Gastroesophageal sphincter (tissue), 4 donors: ENCODE measurements around the gene ARNT2. TPM values are rescaled to one million over a fixed set of nuclear protein-coding genes. Genes with fewer than 3 reads are reported as not detected.
A peak's percentile ranks its signal among the peaks of the same experiment; 100 is the strongest.

Source experiments
- ATAC-seq: fragments of 150-250 bp; one replicate; pipeline ENCODE4 v1.9.1; 2016; ENCODE audit warnings: mild to moderate bottlenecking, moderate library complexity
- H3K27ac ChIP-seq, 4 donors: fragments of 200-600 bp; sonication (generic) in 3 of 4; 1 replicate in 3 of 4; 2 replicates in 1 of 4; pipeline ENCODE4 v1.5.1; 2016 to 2019
- H3K27me3 ChIP-seq: fragments of 200-600 bp; sonication (generic); one replicate; pipeline ENCODE4 v1.5.1; 2019
- H3K36me3 ChIP-seq, 2 donors: fragments of 200-600 bp; sonication (generic); one replicate each; pipeline ENCODE4 v1.5.1; 2019; ENCODE audit warnings: control low read depth in 1 of 2
- H3K4me1 ChIP-seq, 3 donors: fragments of 200-600 bp; sonication (generic); 1 replicate in 2 of 3; 2 replicates in 1 of 3; pipeline ENCODE4 v1.5.1; 2016 to 2019; ENCODE audit warnings: control low read depth in 2 of 3
- H3K4me3 ChIP-seq, 2 donors: fragments of 200-600 bp; sonication (generic); one replicate each; pipeline ENCODE4 v1.5.1; 2019; ENCODE audit warnings: mild to moderate bottlenecking in 1 of 2, moderate library complexity in 1 of 2
- H3K9me3 ChIP-seq, 3 donors: fragments of 200-600 bp; sonication (generic); one replicate each; pipeline ENCODE4 v1.5.1; 2017 to 2019; ENCODE audit warnings: control low read depth in 2 of 3
- CTCF ChIP-seq, 4 experiments: fragments of 200-600 bp in 2 of 4; fragments of 450-650 bp in 2 of 4; sonication (generic) in 1 of 4; IDR thresholded peaks; one replicate each; pipeline ENCODE4 v1.5.1; 2017 to 2019; ENCODE audit warnings: antibody characterized with exemption in 4 of 4, mild to moderate bottlenecking in 2 of 4, moderate library complexity in 2 of 4
- EP300 ChIP-seq: sonication (generic); formaldehyde crosslinking; IDR thresholded peaks from one replicate; pipeline ENCODE4 v1.6.1; 2017; ENCODE audit warnings: antibody characterized with exemption, mild to moderate bottlenecking
- POLR2A ChIP-seq, 2 donors: fragments of 450-650 bp; IDR thresholded peaks; one replicate each; pipeline ENCODE4 v1.6.1; 2017; ENCODE audit warnings: antibody characterized with exemption in 2 of 2, mild to moderate bottlenecking in 2 of 2, moderate library complexity in 1 of 2
- POLR2AphosphoS5 ChIP-seq: sonication (generic); formaldehyde crosslinking; IDR thresholded peaks from one replicate; pipeline ENCODE4 v1.6.1; 2017; ENCODE audit warnings: antibody characterized with exemption
- WGBS, 2 donors: methylation state at CpG; one replicate each; pipeline ENCODE4 v1.1.5; 2018; ENCODE audit warnings: low coverage in 1 of 2; 5-methylcytosine and 5-hydroxymethylcytosine counted together
- total RNA-seq, 4 donors: library from RNA; depleted of rRNA; stranded (reverse); fragments of >200 nt; gene quantifications; one replicate each; pipeline ENCODE4 v1.1.0, GENCODE V29; 2016

Gene ARNT2
- total RNA-seq, 4 donors from 2014 or later, result 6.7 to 11.6 (median 9.4) TPM

DNA sequence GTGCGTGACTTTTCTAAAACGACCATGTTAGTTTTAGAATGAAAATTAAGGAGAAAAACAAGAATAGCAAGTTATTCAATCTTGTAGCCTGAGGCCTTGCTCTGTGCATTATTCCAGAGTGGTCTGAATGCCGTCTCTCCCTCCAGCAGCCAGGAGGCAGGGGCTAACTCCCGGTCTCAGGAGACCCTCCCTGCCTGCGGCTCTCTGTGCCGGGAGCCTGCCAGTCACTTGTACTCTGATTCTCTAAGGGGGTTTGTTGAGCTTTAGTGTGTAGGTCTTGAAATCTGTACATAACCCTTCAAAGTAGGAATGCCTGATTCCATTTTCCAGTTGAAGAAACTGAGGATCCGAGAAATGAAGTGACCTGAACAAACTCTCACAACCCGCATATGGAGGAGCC is 97.3 kb downstream of the ARNT2 start:
- peaks cover 0 to 7% of the 10 kb centered on the region in 2 donors for H3K36me3 ChIP-seq
- no peaks in the 10 kb centered on the region for H3K27me3 ChIP-seq
- 94 to 97% methylated on average over 8 of the region's 8 CpGs for WGBS, 2 donors
- no peak for ATAC-seq
- no peak overlapping the region for H3K4me3 ChIP-seq
- H3K4me1 ChIP-seq, result peaks cover 0 to 7% (median 0%) of the 10 kb centered on the region in 3 donors
- H3K27ac ChIP-seq, result no peak overlapping the region
- TF ChIP-seq CTCF (IDR thresholded peaks at IDR 0.05) (no peak), POLR2AphosphoS5 (no peak), POLR2A (IDR thresholded peaks at IDR 0.05) (no peak), EP300 (no peak)
- peaks cover 0 to 5% (median 0%) of the 10 kb centered on the region in 3 donors for H3K9me3 ChIP-seq

DNA sequence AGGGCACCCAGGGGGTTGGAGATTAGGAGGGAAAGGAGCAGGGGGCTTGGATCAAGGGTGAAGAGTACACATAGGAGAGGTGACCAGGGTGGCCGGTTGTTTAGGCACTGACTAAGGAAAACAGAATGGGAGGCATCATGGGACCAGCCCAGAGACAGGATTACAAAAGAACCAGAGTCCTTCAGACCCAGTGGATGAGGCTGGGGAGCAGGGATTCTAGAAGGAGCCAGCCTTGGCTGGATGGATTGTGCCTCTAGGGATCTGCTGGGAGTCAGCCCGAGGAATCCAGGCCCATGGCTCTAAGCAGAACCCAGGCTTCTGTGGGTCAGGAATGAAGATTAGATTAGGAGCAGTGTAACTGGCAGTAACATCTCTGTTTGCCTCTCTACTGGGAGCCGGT is 98.6 kb downstream of the ARNT2 start:
- no peak for TF ChIP-seq POLR2A (IDR thresholded peaks at IDR 0.05)
- TF ChIP-seq POLR2AphosphoS5, result no peak
- TF ChIP-seq CTCF (IDR thresholded peaks at IDR 0.05), result no peak
- 59 to 67% methylated on average over 2 to 3 of the region's 3 CpGs for WGBS, 2 donors
- no peak overlapping the region for H3K4me3 ChIP-seq
- peaks cover 0 to 14% (median 3%) of the 10 kb centered on the region in 3 donors for H3K4me1 ChIP-seq
- peaks cover 0 to 5% (median 0%) of the 10 kb centered on the region in 3 donors for H3K9me3 ChIP-seq
- H3K36me3 ChIP-seq, result peaks cover 0 to 7% of the 10 kb centered on the region in 2 donors
- H3K27ac ChIP-seq, result peak overlapping the region in 2 of 4 donors; percentile 42 to 50
- peak; percentile 47 for ATAC-seq
- no peaks in the 10 kb centered on the region for H3K27me3 ChIP-seq

- Histone ChIP-seq H3K36me3 (peaks cover 0 to 7% of the 10 kb centered on the region in 2 donors), H3K9me3 (peaks cover 0 to 5% (median 0%) of the 10 kb centered on the region in 3 donors), H3K27me3 (no peaks in the 10 kb centered on the region), H3K4me3 (no peak overlapping the region), H3K27ac (peak overlapping the region in 2 of 4 donors; percentile 42 to 50), H3K4me1 (peaks cover 0 to 21% (median 3%) of the 10 kb centered on the region in 3 donors)
- ATAC-seq, result no peak
- 39 to 49% methylated on average over 6 to 8 of the region's 11 CpGs for WGBS, 2 donors
- TF ChIP-seq POLR2A (IDR thresholded peaks at IDR 0.05), result no peak
Observed at GRCh38 chr15:80503319-80503952, 99.3 kb downstream of the ARNT2 start.

DNA sequence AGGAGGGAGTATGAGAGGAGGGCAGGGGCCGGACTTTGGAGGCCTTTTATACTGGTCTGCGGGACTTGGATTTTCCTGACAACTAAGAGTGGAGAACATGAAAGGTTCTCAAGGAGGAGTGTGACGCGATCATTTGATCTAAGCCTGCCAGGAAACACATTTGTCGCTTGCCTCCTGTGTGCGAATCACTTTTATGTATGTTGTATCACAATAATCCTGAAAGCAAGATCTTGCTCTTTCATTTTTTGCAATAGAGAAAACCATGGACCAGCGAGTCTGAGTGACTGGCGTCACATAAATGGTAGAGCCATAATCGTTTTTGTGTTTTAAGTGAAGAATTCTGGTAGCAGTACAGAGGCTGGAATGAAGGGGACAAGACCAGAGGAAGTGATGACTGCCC is 100.7 kb downstream of the ARNT2 start:
- no peak overlapping the region for H3K27ac ChIP-seq
- H3K4me3 ChIP-seq, result no peak overlapping the region
- no peak for TF ChIP-seq POLR2A (IDR thresholded peaks at IDR 0.05)
- no peak for TF ChIP-seq EP300
- no peak for TF ChIP-seq CTCF (IDR thresholded peaks at IDR 0.05)
- TF ChIP-seq POLR2AphosphoS5, result no peak
- peaks cover 0 to 5% (median 0%) of the 10 kb centered on the region in 3 donors for H3K9me3 ChIP-seq
- no peak for ATAC-seq
- 97 to 98% methylated on average over 8 to 9 of the region's 9 CpGs for WGBS, 2 donors
- peaks cover 0 to 7% of the 10 kb centered on the region in 2 donors for H3K36me3 ChIP-seq
- no peaks in the 10 kb centered on the region for H3K27me3 ChIP-seq
- H3K4me1 ChIP-seq, result peaks cover 0 to 23% (median 3%) of the 10 kb centered on the region in 3 donors

DNA sequence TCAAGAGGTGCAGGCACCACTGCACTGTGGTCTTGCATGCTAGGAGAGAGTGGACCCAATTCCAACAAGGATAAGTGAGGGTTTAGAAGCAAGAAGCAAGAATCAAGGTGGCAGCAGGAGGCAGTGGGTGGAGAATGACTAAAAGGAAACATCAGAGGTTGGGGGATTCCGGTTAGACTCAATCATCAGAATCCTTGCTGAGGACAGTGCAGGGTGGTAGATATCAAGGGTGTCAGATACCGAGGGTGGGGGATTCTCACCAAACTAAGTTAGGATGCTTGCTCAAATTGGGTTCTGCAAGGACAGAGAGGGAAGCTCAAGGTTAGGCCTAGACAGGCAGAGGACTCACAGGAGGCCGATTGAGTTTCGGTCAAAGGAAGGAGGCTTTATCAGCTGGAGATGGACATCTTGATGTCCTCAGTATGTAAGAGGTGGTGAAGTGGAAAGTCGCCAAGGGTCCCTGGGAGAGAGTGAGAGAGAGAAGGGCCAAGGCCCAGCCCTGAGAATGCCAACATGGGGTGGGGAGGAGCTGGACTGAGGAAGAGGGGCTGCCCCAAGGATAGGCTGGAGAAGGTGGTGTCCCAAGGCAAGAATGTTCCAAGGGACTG is 102.2 kb downstream of the ARNT2 start:
- Histone ChIP-seq H3K4me1 (peaks cover 0 to 23% (median 3%) of the 10 kb centered on the region in 3 donors), H3K27me3 (no peaks in the 10 kb centered on the region), H3K9me3 (peaks cover 0 to 5% (median 0%) of the 10 kb centered on the region in 3 donors), H3K4me3 (no peak overlapping the region), H3K27ac (peak overlapping the region in 2 of 4 donors; percentile 65 to 71), H3K36me3 (peaks cover 0 to 7% of the 10 kb centered on the region in 2 donors)
- TF ChIP-seq POLR2A (IDR thresholded peaks at IDR 0.05) (no peak), CTCF (IDR thresholded peaks at IDR 0.05) (no peak), POLR2AphosphoS5 (no peak), EP300 (no peak)
- no peak for ATAC-seq
- 92 to 100% methylated on average over 2 to 5 of the region's 5 CpGs for WGBS, 2 donors
